Right lung (tissue), 5 donors: ENCODE data around the gene SDK2. TPM values are rescaled to one million over a fixed set of nuclear protein-coding genes. Genes with fewer than 3 reads are reported as not detected.

Experiments used
- DNase-seq, 2 donors: peaks; one replicate each; pipeline ENCODE4 v3.0.0-alpha.2; 2013
- polyA plus RNA-seq, 5 donors: library from polyadenylated mRNA; unstranded; fragments of 120-200 nt; gene quantifications; one replicate each; pipeline versions ENCODE4 v1.2.1 to v1.2.3, GENCODE V29; 2013; ENCODE audit warnings: inconsistent platforms in 1 of 5, low replicate concordance in 1 of 5; ENCODE audit not compliant: insufficient read length in 5 of 5, insufficient read depth in 1 of 5

Gene SDK2
- polyA plus RNA-seq, 5 donors, result 4.7 to 12.0 (median 5.4) TPM

DNA sequence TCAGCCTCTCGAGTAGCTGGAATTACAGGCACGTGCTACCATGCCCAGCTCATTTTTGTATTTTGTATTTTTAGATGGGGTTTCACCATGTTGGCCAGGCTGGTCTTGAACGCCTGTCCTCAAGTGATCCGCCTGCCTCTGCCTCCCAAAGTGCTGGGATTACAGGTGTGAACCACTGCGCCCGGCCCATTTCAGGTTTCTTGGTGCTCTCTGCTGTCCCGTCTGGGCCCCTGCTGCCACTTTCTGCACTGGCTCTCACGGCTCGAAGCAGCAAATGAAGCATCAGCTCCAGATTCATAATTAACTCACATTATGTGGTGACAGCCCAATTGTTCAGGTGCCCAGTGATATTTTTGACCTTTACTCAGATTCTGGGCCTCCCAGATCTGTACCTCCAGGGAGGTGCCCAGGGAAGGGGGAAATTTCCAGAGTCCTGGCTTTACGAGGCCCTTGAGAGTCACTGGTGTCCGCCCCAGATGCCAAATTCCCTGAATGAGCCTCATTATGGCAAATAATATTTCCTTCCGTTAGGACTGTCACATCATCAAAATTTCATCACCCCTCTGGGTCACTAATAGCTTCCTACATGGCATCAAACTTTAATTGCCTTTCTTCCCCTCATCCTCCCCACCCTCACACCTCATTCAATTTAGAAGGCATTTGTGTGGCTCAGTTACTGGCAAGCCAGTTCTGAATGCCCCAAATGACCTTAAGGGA lies 9.0 kb downstream of the SDK2 start:
- DNase-seq, result no peak

DNA sequence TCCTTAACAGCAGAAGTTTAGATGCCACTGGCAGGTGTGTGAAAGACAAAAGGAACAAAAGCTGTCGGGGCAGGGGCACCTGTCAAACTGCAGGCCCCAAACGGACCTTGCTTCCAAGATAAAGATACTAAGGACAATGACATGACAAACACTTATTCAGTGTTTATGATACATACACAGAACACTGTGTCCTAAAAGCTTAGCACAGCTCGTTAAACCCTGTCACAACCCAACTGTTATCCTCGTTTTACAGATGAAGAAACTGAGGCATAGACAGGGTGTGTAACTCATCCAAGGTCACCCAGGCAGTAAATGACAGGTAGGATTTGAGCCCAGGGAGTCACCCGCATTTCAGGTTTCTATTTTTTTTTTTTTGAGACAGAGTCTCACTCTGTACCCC lies 9.6 kb downstream of the SDK2 start:
- DNase-seq, result no peak

DNA sequence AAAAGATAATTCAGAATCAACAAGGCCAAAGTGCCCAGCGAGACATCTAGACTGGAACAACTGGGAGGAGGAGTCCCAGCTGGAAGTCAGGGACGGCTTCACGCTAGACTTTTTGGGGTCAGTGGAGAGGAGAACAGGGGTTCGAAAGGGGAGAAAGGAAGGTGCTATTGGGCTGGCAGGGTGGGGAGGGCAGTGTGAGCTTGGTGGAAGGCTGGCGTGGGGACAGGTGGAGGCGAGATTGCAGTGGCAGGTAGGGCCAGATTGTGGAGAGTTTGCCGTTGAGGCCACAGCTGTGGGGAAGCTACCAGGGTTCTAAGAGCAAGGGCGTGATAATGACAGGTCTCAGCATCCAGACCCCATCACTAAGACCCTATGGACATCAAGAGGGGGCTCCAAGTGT lies 10.5 kb downstream of the SDK2 start:
- no peak for DNase-seq

DNA sequence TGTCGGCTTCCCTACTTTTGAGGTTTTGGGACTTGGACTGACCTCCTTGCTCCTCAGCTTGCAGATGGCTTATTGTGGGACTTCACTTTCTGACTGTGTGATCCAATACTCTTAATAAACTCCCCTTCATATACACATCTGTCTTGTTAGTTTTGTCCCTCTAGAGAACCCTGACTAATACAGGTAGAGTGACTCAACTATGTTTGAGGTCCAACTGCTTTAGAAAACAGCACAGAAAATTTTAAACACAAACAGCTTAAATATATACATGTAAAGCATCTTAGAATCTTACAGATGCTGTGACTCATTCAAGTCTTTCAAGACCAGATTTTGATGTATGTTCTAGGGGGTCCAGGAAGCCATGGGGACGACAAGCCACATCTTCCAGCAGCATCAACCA lies 11.7 kb downstream of the SDK2 start:
- DNase-seq, result no peak

DNA sequence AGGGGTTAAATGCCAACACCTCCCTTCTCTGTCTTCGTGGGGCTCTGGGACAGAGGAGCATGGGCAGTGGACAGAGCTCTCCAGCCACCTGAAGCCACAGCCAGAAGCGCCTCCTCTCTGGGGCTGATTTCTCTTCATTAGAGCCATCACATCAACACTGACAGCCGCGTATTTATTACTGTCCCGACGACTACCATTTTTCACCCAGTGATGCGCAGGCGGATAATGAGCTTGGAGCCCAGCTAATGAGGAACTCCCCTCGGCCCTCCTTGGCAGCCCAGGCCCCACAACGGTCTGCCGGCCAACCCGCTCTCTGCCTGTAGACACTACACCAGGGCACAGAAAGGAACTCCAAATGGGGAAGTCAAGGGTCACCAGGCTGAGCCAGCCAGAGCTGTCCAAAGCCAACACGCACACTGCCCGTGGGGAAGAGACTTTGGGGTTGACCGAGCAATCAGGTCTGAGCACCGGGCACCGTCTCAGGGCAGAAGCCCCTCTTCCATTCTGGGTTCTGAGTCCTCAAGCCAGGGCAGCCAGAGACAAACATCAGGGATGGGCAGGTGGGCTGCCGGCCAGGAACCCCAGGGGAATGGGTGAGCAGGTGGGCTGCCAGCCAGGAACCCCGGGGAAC lies 13.2 kb downstream of the SDK2 start:
- no peak for DNase-seq

DNA sequence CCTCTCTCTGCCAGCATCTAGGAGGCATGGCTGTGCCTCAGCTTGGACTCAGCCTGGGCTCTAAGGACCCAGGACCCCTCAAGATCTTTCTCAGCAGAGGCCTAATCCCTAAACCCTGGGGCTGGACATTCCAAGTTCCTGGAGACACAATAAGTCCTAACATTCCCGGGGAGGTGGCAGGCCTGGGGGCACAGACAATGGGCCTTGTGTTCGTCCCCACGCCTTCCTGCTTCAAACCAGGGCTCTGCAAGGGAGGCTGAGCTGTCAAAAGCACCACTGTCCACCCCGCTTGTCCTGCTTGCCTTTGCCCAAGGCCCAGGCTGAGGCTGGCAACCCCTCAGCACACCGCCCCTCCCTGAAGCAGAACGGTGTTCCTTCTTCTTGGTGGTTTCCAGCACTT lies 13.7 kb downstream of the SDK2 start:
- DNase-seq, result no peak

DNA sequence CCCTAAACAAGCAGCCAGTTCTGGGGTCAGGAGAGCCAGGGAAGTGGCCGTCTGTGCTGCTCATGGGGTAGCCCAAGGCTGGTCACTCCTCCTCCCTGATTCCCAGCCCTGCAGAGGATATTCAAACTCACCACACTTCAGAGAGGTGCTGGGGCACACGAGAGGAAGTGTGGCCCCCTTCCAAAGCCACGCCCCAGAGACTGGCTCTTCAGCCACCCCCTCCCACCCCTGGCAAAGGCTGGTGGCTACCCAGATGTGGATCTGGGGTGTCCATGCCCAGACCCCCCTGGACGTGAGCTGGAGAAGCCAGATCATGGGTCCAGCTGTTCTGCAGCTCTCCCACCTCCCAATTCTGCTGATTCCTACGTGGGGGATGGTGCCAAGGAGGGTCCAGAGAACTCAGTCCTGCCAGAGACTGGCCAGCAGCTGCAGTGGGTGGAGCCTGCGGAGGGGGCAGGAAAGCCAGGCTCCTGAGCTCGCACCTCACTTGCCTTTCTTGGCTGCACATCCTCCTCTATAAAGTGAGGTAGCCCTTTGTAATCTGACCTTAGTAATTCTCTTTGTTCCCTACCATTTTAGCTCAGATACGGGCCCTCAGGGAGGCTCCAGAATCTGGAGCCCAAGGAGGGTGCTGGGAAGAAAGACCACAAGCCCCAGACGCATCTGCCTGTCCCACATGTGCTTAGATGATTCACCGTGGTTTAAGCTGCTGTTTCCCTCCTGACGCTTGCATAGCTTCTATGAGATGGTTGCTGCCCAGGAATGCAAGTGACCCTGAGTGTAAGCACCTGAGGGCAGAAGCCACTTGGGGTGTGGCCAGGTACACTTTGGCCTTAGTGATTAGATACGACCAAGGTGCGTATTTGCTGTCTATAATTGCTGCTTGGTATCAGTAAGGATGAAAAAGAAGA lies 15.3 kb downstream of the SDK2 start:
- DNase-seq, result no peak

DNA sequence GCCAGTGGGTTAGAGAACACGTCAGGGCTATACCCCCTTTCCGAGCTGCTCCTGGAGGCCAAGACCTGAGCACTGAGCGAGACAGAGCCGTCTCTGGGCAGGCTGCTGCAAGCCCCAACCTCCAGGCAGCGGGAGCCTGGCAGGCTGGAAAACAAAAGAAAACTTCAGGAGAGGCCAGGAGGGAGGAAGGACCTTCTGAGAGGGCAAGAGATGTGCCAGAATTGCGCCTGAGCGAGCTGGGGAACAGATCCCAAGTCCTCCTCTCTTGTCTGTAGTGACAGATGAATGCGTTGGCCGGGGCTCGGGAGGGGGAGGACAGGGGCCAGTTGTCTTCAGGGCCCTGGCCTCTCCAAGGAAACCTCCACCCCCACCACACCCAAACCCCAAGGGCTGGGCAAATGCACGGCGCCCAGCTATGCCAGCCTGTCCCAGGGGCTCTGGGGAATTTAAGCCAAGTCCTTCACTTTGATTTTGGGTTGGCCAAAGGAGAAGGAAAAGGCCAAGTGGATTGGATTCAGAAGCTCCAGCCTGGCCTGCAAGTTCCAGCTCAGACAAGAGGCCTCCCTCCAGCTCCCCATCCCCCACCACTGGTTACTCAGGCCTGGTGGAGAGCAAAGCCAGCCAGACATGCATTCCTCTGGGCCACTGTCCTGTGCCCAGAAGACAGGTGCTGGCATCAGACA lies 18.1 kb downstream of the SDK2 start:
- DNase-seq, result no peak

DNA sequence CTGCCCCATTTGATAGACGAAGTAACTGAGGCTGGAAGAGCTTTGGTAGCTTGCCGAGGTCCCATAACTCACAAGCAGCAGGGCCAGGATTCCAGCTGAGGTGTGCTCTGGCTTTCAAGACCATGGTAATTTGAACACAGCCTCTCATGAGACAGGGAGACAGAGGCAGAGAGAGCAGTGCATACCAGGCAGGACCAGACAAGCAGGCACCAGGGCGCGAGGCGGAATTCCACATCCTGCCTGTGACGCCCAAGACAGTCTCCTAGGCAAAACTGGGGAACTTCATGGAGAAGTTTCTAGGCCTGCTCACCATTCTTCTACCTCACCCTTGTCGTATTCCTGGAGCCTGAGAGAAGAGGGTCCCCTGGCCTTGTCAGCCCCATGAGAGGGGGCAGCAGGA lies 19.2 kb downstream of the SDK2 start:
- no peak for DNase-seq

DNA sequence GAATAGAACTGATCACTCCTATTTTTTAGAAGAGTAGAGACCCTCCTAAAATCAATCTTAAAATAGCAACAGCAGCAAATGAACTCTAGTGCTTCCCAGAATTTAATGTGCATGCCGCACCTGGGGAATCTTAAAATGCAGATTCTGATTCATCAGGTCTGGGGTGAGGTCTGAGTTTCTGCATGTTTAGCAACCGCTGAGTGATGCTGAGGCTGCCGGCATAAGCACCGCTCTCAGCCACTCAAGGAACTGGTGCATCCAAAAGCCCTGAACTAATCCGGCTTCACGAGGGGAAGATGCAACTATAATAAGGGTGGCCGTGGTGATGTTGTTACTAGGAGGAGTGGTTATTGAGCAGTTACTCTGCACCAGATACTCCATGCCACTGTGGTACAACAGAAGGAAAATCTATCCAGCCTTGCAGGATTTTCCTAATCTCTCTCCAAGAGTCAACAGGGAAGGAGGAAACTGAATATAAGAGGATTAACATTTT lies 19.7 kb downstream of the SDK2 start:
- DNase-seq, result no peak

DNA sequence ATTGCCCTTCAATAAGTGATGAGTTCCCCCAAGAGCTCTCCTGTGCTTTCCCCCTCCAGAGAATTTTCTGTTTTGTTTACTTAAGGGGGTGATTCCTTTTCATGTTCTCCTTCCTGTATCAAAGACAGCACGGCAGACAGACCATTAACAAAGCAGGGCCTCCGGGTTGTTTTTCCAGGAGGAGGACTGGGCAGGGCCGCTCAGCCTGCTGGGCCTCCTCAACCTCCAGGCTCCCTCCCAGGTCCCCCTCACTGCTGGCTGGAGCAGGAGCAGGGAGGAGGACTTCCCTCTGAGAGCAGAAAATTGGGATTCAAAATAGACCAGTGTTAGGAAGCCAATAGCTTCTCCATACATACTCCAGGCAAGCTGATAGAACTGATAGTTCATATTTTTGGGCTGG lies 20.4 kb downstream of the SDK2 start:
- no peak for DNase-seq

DNA sequence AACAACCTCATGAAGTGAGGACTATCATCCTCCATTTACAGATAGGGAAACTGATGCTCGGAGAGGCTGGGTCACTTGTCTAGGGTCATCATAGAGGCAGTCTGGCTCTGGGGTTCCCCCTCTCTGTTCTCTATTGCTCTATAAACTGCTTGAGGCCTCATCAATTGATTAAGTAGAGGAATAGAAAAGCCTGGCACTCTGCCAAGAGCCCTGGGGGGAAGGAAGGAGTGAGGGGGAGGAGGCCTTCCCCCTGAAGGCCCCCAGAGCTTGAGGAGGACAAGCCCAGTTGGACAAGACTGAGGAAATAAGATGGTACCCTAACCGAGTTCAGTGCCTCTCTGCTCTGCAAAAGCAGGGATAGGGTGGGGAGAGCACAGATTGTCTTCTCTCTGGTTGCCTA lies 21.0 kb downstream of the SDK2 start:
- no peak for DNase-seq

DNA sequence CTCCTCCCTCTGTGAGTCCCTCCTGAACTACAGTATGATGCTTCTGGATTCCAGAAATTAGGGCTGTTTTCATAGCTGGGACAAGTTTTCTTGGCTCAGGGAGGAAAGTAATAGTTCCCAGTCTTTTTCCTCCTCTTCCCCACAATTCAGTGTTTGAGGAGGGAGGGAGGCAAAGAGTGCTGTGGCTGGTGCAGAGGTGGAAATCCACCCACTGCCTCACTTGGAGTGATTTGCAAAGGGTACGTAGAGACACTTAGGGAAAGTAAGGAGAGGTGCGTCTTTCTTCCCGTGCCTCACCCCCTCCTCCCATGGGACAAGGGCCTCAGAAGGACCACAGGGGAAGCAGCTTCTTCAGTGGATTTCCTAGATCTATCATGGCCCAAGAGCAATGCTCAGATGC lies 21.9 kb downstream of the SDK2 start:
- DNase-seq, result no peak

DNA sequence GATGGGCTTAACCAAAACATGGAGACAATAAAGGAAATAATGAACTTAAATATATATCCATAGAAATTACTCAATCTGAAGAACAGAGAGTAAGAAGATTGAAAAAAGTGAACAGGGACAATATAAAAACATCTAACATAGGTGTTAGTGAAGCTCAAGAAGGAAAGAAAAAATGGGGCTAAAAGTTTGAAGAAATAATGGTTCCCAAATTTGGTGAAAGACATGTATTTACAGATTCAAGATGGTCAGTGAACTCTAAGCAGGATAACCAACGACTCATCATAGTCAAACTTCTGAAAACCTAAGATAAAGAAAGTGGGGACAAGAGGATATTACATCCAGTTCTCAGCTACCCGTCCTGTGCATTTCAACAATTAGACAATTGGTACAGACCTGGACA lies 22.6 kb downstream of the SDK2 start:
- DNase-seq, result no peak

DNA sequence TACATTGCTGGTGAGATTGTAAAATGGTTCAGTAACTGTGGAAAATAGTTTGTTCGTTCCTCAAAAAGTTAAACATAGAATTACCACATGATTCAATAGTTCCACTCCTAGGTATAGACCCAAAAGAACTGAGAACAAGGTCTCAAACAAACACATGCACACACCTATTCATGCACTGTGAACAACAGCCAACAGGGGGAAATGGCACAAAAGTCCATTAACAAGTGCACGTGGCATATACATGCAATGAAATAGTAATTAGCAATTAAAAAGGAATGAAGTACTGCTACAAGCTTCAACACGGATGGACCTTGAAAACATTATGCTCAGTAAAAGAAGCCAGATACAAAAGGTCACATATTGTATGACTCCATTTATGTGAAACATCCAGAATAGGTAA lies 23.8 kb downstream of the SDK2 start:
- DNase-seq, result no peak

DNA sequence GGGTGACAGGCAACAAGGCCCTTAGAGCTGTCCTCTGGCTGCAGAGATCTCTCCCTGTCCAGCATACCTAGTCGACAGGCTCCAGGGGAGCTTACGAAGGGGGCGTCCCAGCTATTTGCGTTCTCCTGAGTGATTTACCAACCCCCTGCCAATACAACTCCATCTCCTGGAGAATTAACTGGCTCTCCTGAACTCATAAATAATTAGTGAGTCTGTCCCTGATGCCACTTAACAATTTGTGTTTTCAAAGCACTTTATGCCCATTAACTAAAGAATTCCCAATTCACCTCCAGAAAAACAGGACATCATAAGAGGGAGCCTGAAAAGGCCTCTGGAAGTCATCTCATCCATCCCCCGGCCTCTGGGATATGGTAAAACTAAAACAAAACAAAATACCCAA lies 26.7 kb downstream of the SDK2 start:
- no peak for DNase-seq

DNA sequence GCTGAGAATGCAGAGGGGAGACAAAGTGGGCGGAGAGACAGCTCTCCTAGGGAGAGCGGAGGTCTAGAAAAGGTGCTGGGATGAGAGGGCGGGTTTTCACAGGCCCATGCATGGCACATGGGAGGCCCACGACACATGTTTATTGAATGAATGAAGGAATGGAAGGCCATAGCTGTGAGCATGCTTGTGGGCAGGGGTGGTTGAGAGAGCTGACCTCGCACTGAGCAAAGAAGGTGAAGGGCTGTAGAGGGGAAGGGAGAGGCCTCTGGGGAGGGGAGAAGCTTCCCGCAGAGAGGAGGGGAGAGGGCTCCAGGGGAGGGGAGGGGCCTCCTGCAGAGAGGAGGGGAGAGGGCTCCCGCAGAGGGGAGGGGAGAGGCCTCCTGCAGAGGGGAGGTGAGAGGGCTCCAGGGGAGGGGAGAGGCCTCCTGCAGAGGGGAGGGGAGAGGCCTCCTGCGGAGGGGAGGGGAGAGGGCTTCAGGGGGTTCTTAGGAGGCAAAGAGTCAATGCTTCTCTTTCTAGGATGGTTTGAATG lies 27.3 kb downstream of the SDK2 start:
- DNase-seq, result no peak

DNA sequence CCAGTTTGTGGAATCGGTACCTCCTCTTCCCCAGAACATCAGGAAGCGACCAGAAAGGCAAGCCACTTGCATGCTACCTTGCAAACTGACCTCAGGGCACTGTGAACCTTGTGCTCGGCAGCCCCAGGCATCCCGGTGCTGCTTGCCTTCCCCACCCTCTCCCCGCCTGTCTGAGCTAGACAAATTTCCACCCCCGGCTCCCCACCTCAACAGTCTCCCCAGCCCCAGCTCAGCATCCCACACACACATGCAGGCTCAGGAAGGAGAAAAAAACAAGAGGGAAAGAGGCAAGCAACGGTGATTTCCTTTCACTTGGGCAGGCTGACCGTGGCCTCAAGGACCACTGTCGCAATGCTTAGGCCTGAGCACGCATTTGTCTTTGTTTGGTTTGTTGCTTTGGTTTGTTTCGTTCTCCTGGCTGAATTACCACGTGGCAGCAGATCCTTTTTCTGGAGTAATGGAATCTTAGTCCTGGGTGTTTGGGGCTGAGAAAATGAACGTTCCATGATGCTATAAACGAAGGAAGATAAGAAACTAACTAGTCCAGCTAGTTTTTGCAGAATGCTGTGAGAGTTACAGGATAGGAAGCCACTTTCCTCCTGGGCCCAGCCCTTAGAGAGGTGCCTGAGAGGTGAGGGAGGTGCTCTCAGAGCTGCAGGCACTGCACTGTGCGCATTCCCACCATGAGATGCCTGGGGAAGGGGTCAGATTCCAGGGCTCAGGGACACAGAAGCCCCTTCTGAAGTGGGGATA lies 27.9 kb downstream of the SDK2 start:
- no peak for DNase-seq

DNA sequence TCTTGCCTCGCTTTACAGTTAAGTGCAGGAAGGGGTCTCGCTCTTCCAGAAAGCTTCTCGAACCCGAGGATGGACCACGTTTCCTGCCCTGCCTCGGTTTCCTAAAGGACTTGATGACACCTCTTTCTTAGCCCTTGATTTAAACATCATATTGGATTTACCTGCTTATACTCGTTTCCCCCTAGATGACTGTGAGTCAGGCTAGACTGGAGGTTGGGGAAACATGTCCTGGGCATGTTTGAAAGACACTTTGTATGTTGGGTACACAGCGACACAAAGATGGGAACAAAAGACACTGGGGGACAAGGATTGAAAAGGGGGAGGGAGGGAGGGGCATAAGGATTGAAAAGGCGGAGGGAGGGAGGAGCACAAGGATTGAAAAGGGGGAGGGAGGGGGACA lies 30.0 kb downstream of the SDK2 start:
- no peak for DNase-seq

DNA sequence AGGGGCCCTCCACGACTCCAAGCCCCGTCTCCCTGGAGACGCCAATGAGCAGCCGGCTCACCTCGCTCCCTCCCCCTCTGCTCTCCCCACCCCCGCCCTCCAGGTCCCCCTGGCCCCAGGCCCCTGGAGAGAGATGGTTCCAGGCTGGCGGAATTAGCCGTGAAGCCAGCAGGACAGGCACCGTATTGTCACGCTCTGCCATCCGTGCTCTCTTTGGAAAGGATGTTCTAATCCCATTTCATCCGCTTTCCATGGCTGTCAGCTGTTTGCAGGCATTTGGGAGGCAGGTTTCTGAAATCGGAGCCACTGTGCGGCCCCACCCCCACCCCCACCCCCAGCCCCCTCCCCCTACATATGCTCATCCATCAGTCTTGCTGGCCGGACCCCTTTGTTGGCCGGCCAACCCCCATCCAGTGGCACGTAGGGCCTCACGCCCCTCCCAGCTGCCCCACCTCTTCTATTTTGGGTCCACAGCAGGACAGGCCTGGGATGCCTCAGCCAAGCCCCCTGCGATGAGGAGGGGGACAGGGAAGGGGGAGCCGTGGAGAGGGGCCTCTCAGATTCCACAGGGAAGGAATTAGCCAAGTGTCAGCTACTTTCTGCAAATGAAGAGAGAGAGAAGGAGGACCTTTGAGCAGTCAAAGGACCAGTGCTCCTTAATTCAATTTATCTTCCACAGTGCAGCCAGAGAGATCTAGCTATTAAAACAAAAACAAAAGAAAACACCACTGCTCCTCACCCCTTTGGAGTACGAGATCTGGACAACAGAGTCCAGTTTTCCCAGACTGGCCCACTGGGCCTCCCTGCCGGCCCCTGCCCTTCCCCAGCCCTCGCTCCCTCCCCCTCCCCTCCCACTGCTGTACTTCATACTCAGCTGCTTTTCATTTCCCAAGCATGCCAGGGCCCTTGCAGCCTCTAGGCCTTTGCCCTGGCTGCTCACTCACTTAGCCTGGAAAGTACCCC lies 30.7 kb downstream of the SDK2 start:
- peak; percentile 55 to 62 for DNase-seq
